EH (cell line): ENCODE results near the gene YTHDC1.

Experiments used
- DNase-seq: peaks from one replicate; pipeline ENCODE4 v3.0.0-alpha.2; 2015; ENCODE audit warnings: low read depth

The YTHDC1 gene

GRCh38 chr4:68358988-68359387 is 9.1 kb upstream of the YTHDC1 start:
- no peak for DNase-seq

- no peak for DNase-seq
Measured at GRCh38 chr4:68352791-68353190, 2.9 kb upstream of the YTHDC1 start.

GRCh38 chr4:68349279-68349648 is 626 bp downstream of the YTHDC1 start:
- peak; percentile 52 for DNase-seq

GRCh38 chr4:68348577-68348976 is 1.3 kb downstream of the YTHDC1 start:
- DNase-seq: no peak

- no peak for DNase-seq
Measured at GRCh38 chr4:68347845-68348244, 2.0 kb downstream of the YTHDC1 start.

GRCh38 chr4:68346461-68346860 is 3.4 kb downstream of the YTHDC1 start:
- peak; percentile 13 for DNase-seq

GRCh38 chr4:68344785-68345184 is 5.1 kb downstream of the YTHDC1 start:
- no peak for DNase-seq

GRCh38 chr4:68344049-68344448 is 5.8 kb downstream of the YTHDC1 start:
- no peak for DNase-seq

- peak; percentile 68 for DNase-seq
Measured at GRCh38 chr4:68342134-68342533, 7.8 kb downstream of the YTHDC1 start.

DNA sequence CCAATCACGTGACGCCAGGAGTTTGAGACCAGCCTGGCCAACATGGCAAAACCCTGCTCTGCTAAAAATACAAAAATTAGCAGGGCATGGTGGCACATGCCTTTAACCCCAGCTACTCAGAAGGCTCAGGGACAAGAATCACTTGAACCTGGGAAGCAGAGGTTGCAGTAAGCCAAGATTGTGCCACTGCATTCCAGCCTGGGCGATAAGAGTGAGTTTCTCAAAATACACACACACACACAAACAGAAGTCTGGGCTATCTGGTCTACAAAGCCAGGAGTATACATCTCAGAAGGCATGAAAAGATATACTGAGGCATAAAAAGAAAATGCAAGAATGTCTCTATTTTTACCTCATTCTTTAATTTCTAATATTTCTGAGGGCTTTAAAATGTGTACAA is 11.3 kb downstream of the YTHDC1 start:
- no peak for DNase-seq

- DNase-seq: no peak
Measured at GRCh38 chr4:68337522-68337921, 12.4 kb downstream of the YTHDC1 start.

- DNase-seq: no peak
Measured at GRCh38 chr4:68337004-68337403, 12.9 kb downstream of the YTHDC1 start.

DNA sequence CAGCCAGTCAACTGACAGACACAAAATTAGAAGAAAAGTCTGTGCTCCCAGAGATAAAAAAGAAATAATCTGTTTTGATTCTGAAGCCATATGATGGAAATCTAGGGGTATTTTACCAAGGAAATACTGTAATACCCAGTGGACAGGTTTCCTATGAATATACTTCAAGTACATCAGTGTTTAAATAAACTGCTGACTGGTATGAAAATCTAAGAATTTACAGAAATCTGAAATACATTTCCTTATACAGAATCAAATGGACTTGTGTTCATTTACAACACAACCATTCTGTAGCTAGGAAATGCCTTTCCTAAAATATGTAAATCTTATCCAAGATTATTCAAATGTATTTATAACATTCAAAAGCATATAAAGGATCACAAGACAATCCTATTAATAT is 13.4 kb downstream of the YTHDC1 start:
- DNase-seq: no peak

DNA sequence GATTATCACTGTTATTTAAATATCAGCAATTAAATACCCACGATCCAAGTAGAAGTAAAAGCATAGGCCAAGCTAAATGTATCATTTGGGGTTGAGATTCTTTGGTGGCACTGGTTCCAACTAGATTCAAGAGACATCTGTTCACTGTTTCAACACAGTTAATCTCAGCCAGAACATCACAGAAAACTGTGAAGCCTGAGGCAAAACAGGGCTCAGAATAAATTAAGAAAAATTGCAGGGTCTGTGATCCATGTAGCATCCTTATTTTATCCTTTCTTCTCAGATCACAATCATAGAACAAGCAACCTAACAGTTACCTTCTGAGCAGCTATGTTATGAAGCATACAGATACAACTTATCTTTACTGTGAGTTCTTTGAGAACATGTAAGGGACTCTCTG is 23.7 kb downstream of the YTHDC1 start:
- DNase-seq: no peak

DNA sequence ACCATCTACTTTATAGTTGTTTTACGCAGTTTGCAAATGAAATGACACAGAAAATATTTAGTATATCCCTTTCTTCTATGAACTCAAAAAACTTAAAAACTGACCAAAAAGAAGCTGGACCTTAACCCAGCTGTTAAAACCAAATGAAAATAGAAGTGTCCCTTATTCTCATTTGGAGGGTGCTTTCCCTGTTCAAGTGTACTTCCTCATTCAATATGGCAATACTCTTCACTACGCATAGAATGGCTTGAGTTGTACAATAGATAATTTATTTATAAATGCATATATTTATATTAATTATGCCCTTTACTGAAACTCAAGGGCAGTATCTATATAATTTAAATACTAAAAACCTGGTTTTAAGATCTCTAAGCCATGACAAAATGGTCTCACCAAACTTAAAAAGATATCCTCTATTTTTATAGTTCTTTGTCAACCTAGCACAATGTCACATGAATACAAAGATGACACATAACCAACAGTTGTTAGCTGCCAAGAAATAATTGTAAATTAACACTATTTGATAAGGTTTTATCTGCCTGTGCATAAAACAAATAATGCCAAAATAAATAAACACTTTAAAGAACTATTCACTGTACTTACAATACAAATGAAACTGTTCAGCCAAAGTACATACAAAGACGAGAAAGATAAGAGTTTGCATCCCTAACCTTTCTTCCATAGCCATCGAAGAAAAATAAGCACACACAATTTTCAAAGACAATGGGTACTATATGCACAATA is 25.2 kb downstream of the YTHDC1 start:
- DNase-seq: no peak

- no peak for DNase-seq
Measured at GRCh38 chr4:68319040-68319439, 30.9 kb downstream of the YTHDC1 start.

- DNase-seq: no peak
Measured at GRCh38 chr4:68316193-68316969, 33.5 kb downstream of the YTHDC1 start.

DNA sequence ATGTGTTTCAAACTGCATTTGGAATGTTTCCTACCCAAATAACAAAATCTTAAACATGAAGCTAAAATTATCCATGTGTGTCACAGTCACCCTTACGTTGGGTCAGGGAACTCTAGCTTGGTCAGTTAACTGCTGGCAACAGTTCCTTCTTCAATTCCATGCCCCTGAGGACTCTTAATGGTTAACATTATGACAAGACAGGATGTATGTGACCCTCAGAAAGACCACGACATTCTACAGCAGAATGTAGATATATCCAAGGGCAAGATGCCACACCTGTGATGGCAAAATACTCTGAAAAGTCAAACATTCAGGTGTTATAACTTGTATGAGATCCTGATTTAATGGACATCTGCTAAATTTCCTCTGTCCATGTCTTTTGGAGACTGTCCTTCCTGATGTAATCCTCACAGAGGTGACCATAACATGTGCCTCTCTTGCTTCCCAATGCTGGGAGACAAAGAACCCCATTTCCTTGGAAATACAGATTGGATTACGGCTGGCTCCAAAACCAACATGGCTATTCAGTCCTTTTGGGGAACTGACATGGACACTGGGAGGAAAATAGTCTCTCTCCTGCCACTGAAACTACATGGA is 39.1 kb downstream of the YTHDC1 start:
- no peak for DNase-seq

GRCh38 chr4:68304731-68305130 is 45.2 kb downstream of the YTHDC1 start:
- DNase-seq: no peak

DNA sequence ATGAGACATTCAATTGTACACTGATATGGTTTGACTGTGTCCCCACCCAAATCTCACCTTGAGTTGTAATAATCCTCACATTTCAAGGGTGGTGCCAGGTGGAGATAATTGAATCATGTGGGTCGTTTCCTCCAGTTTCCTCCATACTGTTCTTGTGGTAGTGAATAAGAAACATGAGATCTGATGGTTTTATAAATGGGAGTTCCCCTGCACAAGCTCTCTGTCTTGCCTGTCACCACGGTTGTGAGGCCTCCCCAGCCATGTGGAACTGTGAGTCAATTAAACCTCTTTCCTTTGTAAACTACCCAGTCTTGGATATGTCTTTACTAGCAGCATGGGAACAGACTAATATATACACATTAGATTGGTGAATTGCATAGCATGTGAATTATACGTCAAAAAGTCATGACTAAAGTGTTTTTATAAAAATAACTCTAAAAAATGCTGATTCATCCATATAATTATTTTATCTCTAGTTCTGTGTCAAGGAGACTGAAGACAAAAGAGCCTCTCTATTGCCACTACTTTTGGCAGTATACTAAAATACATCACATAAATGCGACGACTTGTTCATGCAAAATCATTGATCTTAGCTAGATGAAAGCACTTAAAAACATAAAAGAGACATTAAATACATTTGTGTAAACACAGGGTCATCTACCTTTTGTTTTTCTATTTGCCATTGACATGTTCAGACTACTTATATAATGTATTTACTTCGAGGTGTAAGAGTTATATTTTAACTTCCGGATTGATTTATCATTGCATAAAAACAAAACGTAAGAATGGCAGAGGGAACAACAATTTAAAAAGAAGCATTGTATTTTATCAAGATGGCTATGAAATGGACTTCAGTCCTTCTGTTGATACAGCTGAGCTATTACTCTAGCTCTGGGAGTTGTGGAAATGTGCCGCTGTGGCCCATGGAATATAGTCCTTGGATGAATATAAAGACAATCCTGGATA is 50.1 kb downstream of the YTHDC1 start:
- no peak for DNase-seq

- DNase-seq: no peak
Measured at GRCh38 chr4:68297137-68297536, 52.8 kb downstream of the YTHDC1 start.

- no peak for DNase-seq
Measured at GRCh38 chr4:68291256-68291655, 58.6 kb downstream of the YTHDC1 start.
